Glomerular visceral epithelial cell (primary cell): ENCODE results near the gene VMP1.
"Not testable (repeated sequence)": the region's sequence is repeated elsewhere in the genome, so short reads cannot be mapped to it uniquely, and the experiment has no call there.

Experiments
- DNase-seq: peaks from one replicate; pipeline ENCODE4 v3.0.0-alpha.2; 2016; ENCODE audit errors: extremely low spot score

The VMP1 gene

GRCh38 chr17:59839651-59840328, 132.3 kb downstream of the VMP1 start:
- peak; percentile 68 for DNase-seq

- peak; percentile 65 for DNase-seq
Measured at GRCh38 chr17:59840329-59841090, 133.1 kb downstream of the VMP1 start.

- peak; percentile 66 for DNase-seq
Measured at GRCh38 chr17:59841091-59841881, 133.8 kb downstream of the VMP1 start.

DNA sequence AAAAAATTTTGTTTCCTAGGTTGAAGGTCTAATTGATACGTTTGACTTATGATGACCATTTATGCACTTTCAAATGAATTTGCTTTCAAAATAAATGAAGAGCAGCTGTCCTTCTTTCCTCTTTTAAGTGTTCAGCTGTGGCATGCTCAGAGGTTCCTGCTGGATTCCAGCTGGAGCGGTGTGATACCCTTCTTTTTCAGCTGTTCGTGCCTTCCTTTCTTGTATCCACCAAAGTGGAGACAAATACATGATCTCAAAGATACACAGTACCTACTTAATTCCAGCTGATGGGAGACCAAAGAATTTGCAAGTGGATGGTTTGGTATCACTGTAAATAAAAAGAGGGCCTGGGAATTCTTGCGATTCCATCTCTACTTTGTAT, 134.4 kb downstream of the VMP1 start:
- DNase-seq = not testable (repeated sequence)

- DNase-seq = peak; percentile 95
Measured at GRCh38 chr17:59842901-59843652, 135.6 kb downstream of the VMP1 start.

- peak; percentile 86 for DNase-seq
Measured at GRCh38 chr17:59844884-59845594, 137.6 kb downstream of the VMP1 start.

GRCh38 chr17:59845595-59846393, 138.3 kb downstream of the VMP1 start:
- peak; percentile 92 for DNase-seq

GRCh38 chr17:59846394-59847165, 139.1 kb downstream of the VMP1 start:
- DNase-seq = peak; percentile 99

GRCh38 chr17:59848385-59848668, 140.9 kb downstream of the VMP1 start:
- no peak for DNase-seq

DNA sequence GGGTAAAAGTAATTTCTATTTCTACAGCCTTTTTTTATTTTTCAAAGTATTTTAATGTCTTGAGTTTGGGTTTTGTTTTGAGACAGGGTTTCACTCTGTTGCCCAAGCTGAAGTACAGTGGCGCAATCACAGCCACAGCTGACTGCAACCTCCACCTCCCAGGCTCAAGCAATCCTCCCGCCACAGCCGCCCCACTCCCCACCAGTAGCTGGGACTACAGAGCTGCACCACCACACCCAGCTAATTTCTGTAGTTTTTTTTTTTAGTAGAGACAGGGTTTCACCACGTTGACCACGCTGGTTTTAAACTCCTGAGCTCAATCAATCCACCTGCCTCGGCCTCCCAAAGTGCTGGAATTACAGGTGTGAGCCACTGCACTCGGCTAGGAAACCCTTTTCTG, 141.3 kb downstream of the VMP1 start:
- DNase-seq = peak; percentile 83

DNA sequence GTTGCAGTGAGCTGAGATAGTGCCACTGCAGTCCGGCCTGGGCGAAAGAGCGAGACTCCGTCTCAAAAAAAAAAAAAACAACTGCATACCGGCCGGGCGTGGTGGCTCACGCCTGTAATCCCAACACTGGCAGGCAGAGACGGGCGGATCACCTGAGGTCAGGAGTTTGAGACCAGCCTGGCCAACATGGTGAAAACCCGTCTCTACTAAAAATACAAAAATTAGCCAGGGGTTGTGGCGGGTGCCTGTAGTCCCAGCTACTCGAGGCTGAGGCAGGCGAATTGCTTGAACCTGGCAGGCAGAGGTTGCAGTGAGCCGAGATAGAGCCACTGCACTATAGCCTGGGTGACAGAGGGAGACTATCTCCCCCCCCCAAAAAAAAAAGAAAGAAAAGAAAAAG, 142.9 kb downstream of the VMP1 start:
- not testable (repeated sequence) for DNase-seq

- DNase-seq = peak; percentile 66
Measured at GRCh38 chr17:59851439-59852375, 144.3 kb downstream of the VMP1 start.

DNA sequence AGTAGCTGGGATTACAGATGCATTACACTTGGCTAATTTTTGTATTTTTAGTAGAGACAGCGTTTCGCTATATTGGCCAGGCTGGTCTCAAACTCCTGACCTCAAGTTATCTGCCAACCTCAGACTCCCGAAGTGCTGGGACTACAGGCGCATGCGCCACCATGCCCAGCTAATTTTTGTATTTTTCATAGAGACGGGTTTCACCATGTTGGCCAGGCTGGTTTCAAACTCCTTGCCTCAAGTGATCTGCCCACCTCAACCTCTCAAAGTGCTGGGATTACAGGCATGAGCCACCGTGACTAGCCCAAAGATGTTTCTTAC, 145.4 kb downstream of the VMP1 start:
- not testable (repeated sequence) for DNase-seq

- peak; percentile 94 for DNase-seq
Measured at GRCh38 chr17:59853168-59853918, 145.9 kb downstream of the VMP1 start.

GRCh38 chr17:59853919-59854729, 146.7 kb downstream of the VMP1 start:
- not testable (repeated sequence) for DNase-seq

DNA sequence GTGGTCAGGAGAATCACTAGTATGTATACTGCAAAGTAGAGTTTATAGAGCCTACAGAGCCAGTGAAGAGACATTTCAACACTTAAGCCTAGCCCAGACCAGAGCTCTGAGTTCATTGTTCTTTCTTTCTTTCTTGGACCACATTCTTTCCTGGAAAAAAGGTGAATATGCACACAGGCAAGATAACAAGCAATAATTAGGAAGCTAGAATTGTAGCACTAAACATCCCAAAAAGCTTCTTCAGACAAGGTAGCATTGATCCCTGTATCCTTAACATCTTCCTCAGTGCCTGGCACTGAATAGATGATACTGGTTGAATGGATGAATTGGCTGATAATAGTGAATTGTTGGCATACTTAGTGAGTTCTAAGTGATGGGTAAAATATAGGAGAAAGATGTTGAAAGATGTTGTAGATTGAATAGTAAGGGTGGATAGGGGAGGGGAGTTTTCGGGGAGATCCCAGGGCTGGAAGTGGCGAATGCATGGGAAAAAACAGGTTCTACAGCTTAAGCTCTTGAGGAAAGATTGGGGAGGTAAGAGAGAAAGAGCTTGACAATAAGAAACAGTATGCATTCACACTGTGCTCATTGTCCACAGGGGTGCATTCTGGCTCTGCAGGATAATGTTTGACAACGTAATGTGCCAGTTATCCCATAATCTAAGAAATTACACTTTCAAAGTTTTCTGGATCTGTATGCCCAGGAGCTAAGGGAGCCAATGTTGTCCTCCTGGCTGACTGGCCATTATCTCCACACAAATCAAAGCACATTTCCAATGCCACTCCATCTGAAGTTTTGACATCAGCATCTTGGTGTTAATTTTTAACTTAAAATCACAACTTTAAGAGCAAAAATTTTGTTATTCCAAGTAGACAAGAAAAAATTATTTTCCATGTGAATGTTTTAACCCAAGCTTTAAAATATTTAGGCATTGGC, 149.7 kb downstream of the VMP1 start:
- no peak for DNase-seq
